ENCODE results near the gene CLSTN2.
A peak's percentile ranks its signal among the peaks of the same experiment; 100 is the strongest.

Gene CLSTN2

GRCh38 chr3:139935016-139935865, at the start of gene CLSTN2:
Gene CLSTN2 (plus strand): TSS chr3:139935185.
- TF ChIP-seq ZNF274 (IDR thresholded peaks at IDR 0.05; ENCODE audit: low read depth, low read length): no peak
- peak within 1 kb of the TSS; percentile 31; the same call in 1 of the 2 replicates for H3K4me3 ChIP-seq (ENCODE audit: low read length)

DNA sequence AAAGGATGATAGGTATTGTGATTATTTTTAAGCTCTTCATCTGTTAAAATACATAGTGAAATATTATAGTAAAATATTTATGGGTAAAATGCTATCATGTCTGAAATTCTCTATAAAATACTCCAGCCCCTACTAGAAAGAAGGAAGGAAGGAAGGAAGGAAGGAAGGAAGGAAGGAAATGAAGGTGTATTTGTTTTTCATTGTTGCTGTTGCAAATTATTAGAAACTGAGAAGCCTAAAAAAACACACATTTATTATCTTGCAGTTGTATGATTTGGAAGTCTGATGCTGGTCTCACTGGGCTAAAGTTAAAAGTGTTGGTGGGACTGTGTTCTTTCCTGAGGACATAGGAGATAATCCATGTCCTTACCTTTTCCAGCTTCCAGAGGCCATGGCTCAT, 47.6 kb upstream of the CLSTN2 start:
- no peak for TF ChIP-seq ZNF274 (IDR thresholded peaks at IDR 0.05; ENCODE audit: low read depth, low read length)
- H3K4me3 ChIP-seq (ENCODE audit: low read length): no peak overlapping the region

DNA sequence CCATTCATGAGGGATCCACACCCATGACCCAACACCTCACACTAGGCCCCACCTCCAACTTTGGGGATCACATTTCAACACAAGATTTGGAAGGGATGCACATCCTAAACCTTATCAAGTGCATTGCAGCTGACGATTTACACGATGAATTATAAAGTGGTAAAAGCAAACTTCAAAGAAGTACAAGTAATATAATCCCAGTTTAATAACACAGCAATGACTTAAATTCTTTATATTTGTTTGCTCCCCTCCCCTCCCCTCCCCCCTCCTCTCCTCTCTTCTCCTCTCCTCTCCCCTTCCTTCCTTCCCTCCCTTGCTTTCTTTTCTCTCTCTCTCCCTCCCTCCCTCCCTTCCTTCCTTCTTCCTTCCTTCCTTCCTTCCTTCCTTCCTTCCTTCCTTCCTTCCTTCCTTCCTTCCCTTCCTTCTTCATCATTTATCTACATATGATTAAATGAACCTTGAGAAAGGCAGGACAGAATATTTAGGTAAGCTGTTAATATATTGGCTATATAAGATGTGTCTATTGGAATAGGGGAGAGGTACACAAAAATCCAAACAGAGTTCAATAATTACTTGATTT, 46.3 kb upstream of the CLSTN2 start:
- TF ChIP-seq ZNF274 (IDR thresholded peaks at IDR 0.05; ENCODE audit: low read depth, low read length): no peak
- H3K4me3 ChIP-seq (ENCODE audit: low read length): no peak overlapping the region

GRCh38 chr3:139893267-139893962, 41.6 kb upstream of the CLSTN2 start:
- no peak overlapping the region for H3K4me3 ChIP-seq (ENCODE audit: low read length)
- TF ChIP-seq ZNF274 (IDR thresholded peaks at IDR 0.05; ENCODE audit: low read depth, low read length): no peak

DNA sequence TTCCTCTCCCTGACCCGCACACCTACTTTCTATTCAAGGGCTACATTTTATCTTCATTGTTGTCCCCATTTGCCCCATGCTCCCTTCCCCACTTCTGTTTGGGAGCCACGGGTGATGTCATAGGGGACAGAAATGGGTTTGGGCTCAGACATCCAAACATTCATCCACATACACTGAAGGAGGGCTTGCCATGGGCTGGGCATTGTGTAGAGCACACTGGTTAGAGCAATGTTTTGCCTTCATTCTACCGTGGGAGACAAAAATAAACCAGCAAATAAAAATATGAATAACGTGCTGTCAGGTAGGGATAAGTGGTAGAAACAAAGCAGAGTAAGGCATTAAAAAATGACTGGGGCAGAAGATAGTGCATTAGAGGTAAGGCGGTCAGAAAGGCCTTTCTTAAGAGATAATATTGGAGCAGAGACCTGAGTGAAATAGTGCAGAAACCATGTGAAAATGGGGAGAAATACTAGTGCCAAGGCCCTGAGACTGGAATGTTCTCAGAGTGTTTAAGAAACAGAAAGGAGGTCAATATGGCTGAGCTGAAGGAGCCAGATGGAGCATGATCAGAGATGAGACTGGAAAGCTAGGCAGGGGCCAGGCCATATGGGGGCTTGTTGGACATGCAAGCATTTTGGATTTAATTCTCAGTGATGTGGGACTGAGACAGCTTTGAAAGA, 40.9 kb upstream of the CLSTN2 start:
- no peak for TF ChIP-seq ZNF274 (IDR thresholded peaks at IDR 0.05; ENCODE audit: low read depth, low read length)
- H3K4me3 ChIP-seq (ENCODE audit: low read length): no peak overlapping the region

- H3K4me3 ChIP-seq (ENCODE audit: low read length): no peak overlapping the region
- TF ChIP-seq ZNF274 (IDR thresholded peaks at IDR 0.05; ENCODE audit: low read depth, low read length): no peak
Observed at GRCh38 chr3:139894643-139894989, 40.4 kb upstream of the CLSTN2 start.

- TF ChIP-seq ZNF274 (IDR thresholded peaks at IDR 0.05; ENCODE audit: low read depth, low read length): no peak
- H3K4me3 ChIP-seq (ENCODE audit: low read length): no peak overlapping the region
Observed at GRCh38 chr3:139897759-139898158, 37.2 kb upstream of the CLSTN2 start.

DNA sequence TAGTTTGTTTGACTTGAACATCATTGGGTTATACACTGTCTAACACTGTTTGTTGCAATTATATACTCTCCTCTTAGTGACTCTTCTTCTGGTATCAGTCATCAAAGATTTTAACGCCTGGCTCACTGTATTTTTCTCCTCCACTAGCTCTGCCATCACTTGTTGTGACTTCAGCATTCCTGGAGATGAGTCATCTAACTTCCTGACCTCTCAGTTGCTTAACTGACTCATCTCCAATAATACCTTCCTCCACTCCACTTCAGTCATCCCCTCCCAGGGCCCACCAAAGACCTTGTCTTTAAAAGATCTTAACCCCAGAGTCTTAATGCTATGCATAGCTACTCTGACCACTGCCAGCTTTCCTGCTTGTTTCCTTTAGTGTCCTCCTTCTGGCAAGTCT, 28.6 kb upstream of the CLSTN2 start:
- no peak overlapping the region for H3K4me3 ChIP-seq (ENCODE audit: low read length)
- no peak for TF ChIP-seq ZNF274 (IDR thresholded peaks at IDR 0.05; ENCODE audit: low read depth, low read length)

GRCh38 chr3:139909811-139910210, 25.2 kb upstream of the CLSTN2 start:
- H3K4me3 ChIP-seq (ENCODE audit: low read length): no peak overlapping the region
- no peak for TF ChIP-seq ZNF274 (IDR thresholded peaks at IDR 0.05; ENCODE audit: low read depth, low read length)

- no peak for TF ChIP-seq ZNF274 (IDR thresholded peaks at IDR 0.05; ENCODE audit: low read depth, low read length)
- H3K4me3 ChIP-seq (ENCODE audit: low read length): no peak overlapping the region
Observed at GRCh38 chr3:139916271-139916670, 18.7 kb upstream of the CLSTN2 start.

- H3K4me3 ChIP-seq (ENCODE audit: low read length): no peak overlapping the region
- no peak for TF ChIP-seq ZNF274 (IDR thresholded peaks at IDR 0.05; ENCODE audit: low read depth, low read length)
Observed at GRCh38 chr3:139917226-139917785, 17.7 kb upstream of the CLSTN2 start.

DNA sequence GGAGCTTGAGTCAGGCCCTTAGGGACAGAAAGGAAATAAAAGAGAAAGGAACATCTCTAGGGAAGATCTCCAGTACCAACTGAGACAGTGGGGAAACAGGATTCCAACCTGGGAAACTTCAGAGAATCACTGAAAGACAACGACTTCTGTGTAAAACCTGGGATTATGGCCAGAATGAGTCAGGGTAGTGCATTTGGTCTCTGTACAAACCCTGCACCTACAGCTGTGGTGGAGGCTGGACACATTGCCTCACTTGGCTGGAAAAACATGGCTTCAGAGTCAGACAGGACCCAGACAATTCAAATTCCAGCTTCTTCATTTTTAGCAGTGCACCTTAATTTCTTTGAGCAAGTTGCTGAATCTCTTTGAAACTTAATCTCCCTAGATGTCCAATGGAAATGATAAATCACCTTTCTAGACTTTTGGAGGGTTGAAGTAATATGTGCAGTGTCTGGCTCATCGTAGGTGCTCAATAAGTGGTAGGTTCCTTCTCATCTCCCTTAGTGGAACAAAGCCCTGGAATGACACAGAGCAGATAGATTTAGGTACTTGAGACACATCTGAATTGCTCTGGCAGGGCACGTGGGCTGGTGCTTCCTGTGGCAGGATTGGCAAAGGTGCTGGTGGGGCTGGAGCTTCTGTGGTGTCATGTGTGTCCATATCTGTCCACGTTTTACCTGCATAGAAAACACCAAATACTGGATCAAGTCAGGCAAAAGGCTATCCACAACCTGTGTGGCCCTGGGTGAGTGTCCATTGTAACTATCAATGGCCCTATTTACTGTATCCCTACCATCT, 6.1 kb upstream of the CLSTN2 start:
- H3K4me3 ChIP-seq (ENCODE audit: low read length): no peak overlapping the region
- TF ChIP-seq ZNF274 (IDR thresholded peaks at IDR 0.05; ENCODE audit: low read depth, low read length): no peak

GRCh38 chr3:139930211-139930610, 4.8 kb upstream of the CLSTN2 start:
- TF ChIP-seq ZNF274 (IDR thresholded peaks at IDR 0.05; ENCODE audit: low read depth, low read length): no peak
- no peak overlapping the region for H3K4me3 ChIP-seq (ENCODE audit: low read length)
